ENCODE data around the gene TUBA3E.

The TUBA3E gene

DNA sequence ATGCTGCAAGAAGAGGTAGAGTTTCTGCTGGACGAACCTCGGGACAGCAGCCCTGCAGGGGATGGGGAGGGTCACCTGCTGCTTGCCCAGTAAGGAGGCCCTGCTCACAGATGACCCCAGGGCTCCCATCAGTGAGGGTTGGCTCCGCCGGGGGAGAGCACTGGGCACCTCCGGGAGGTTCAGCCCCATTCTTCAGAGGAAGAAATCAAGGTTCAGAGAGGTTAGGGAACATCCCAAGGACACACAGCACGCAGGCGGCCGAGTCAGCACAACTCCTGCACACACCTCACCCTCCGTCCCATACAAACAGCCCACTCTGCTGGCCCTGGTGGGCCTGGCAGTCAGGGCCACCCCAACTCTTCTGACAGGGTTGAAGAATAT is 41.6 kb downstream of the TUBA3E start:
- TF ChIP-seq TEAD4 (IDR thresholded peaks at IDR 0.05) = no peak
- TF ChIP-seq CEBPB (IDR thresholded peaks at IDR 0.05) = no peak
- TF ChIP-seq TAF1 (IDR thresholded peaks at IDR 0.05; ENCODE audit: low read depth) = no peak
- TF ChIP-seq, protein P1, sequence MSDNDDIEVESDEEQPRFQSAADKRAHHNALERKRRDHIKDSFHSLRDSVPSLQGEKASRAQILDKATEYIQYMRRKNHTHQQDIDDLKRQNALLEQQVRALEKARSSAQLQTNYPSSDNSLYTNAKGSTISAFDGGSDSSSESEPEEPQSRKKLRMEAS (IDR thresholded peaks at IDR 0.05) = no peak
- TF ChIP-seq CREB1 (IDR thresholded peaks at IDR 0.05; ENCODE audit: low read depth) = no peak
- TF ChIP-seq TCF12 (IDR thresholded peaks at IDR 0.05; ENCODE audit: low read depth) = no peak

DNA sequence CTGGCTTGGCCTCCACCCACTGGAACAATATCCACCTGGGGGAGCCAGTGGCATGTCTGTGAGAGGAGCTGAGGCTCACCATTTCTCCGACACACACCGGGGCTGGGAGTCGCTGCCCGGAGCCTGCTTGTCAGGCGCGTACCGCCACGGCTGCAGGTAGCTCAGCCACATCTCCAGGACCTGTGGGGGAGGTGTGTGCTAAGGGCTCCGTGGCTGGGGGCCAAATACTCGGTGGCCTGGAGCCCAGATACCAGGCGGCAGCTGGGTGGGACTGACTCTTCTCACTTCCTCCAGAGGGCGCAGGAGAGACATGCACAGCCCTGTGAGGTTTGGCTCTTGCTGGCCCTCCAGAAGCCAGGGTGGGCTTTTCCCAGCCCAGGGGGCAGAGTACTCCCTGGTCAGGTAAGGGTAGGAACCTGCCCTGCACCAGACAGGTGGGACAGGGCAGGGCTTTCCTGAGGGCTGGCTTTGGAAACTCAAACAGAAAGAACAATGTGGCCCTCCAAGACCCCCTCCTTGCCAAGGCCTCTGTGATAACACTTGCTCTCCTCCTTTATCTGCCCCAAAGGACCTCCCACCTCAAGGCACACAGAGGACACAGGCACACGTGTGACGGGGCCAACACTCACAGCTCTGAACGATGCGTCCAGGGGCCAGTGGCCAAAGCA is 42.1 kb downstream of the TUBA3E start:
- TF ChIP-seq ZBTB7A (IDR thresholded peaks at IDR 0.05; ENCODE audit: low read depth) (0 out of 2 replicates have a peak, but pooled peaks have one; percentile 41), TCF12 (IDR thresholded peaks at IDR 0.05; ENCODE audit: low read depth) (peak; percentile 34; the same call in 1 of the 2 replicates), NFIC (IDR thresholded peaks at IDR 0.05) (peak; percentile 83), RAD21 (IDR thresholded peaks at IDR 0.05; ENCODE audit: low read depth) (peak; percentile 63), YY1 (IDR thresholded peaks at IDR 0.05; ENCODE audit: low read depth) (0 out of 2 replicates have a peak, but pooled peaks have one; percentile 31), TEAD4 (IDR thresholded peaks at IDR 0.05) (peak; percentile 56)

DNA sequence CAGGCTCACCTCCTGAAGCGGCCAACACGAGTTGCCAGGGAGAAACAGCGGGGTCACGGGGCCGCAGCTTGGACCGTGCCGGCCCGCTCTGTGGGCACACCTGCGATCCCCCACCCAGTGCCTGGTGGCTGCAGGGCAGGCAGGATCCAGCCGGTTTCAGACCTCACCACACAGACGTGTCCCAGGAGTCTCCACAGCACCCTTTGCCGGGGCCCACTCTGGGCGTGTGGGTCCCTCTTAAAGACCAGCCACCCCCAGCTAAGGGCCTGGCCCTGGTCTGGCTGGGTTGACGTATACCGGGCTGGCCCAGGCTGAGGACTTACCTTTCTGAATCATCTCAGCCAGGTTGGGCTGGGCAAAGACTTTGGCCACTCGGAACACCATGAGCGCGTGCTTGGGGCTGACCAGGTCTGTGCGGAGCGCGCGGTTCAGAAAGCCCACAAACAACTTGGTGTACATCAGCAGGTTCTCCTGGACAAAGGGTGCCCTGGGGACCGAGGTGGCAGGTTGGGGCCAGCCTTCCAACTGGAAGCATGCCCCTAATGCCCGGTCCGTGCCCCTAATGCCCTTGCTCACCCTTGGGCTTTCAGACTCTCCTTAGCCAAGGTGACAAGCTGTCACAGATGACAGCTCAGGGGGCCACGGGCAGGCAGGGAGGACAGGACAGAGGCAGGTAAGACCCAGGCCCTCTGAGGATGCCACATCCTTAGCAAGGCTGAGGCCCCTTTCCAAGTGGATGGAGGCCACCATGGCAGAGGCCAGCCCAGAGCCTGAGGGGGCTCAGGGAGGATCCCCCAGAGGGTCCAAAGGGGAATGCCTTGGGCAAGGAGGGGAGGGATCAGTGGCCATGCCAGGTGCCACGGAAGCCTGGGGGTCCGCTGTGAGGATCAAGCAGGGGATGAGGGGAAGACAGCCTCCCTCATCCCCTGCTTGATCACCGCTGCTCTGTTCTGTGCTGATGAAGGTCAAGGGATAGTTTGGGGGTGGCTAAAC is 43.2 kb downstream of the TUBA3E start:
- no peak for TF ChIP-seq TEAD4 (IDR thresholded peaks at IDR 0.05)
- no peak for TF ChIP-seq CEBPB (IDR thresholded peaks at IDR 0.05)

DNA sequence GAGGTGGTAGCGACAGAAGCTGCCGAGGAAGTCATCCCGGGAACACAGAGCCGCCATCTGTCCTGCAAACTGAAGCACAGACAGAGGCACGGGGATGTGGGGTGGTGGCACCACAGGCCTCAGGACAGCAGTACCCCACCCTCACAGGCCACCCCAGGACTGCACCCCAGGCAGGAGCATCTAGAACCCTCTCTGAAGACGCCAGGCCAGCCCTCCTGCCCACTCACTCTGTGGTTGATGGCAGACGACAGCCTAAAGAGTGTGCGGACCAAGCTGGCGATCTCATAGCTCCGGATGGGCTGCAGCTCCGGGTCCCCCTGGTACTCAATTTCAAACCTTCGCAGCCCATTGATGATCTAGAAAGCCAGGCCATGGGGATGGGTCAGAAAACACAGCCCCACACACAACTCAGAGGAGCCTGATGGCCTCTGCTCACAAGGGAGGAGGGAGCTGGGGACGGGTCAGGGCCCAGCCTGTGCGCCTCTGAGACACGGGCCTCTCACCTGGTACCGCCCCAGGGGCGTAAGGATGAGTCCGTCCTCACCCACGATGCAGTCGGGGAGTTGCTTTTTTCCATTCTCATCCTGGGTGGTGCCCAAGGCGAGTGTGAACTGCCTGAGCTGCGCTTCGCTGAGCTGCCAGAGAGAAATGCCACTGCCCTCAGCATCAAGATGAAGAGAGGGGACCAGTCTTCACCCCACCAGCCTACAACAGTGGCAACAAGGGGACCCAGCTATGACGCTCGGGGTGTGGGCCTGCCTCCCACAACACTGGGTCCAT is 45.2 kb downstream of the TUBA3E start:
- no peak for TF ChIP-seq CEBPB (IDR thresholded peaks at IDR 0.05)
- no peak for TF ChIP-seq YY1 (IDR thresholded peaks at IDR 0.05; ENCODE audit: low read depth)
- no peak for TF ChIP-seq ZBTB7A (IDR thresholded peaks at IDR 0.05; ENCODE audit: low read depth)

DNA sequence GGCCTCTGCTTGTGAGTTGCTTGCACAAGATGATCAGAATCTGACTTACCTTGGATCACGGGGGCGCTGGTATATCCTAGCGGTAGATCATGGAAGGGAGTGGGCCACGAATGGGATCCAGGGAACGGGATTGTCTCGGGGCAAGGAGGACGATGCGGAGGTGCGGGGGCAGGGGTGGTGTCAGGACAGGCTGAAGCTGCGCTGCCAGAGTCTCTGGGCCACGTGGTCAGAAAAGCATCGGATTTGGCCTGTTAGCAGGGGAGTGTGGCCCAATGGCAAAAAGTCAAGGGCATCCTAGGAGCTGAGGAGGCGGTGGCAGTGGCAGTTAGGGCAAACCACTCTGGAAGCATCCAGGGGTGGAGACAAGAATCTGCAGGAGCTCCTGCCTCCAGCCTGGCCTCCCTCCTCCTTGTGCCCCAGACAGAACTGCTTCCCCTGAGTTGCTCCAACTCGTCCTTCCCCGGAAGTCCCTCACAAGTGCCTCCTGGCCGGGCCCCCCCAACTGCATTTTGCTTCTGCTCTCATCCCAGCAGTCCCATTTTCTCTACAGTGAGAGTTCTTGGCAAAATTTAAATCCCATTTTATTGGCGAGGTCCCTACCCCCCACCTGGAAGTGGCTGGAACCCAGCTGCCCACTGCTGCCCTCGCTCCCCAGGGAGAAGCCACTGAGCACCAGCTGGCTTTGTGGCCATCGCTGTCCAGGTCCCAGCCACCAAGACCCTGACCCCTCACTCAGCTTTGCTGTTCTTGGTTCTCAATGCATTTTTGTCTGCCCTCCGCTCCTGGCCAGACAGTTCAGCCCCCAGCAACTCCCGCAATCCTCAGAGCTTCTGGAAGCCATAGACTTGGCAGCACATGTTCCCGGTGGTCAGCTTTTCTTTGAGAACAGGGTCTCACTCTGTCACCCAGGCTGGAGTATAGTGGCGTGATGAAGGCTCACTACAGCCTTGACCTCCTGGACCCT is 47.8 kb downstream of the TUBA3E start:
- TF ChIP-seq TEAD4 (IDR thresholded peaks at IDR 0.05) (no peak), FOXM1 (IDR thresholded peaks at IDR 0.05; ENCODE audit: borderline replicate concordance, low read depth) (no peak), RAD21 (IDR thresholded peaks at IDR 0.05; ENCODE audit: low read depth) (no peak)
- TF ChIP-seq, protein P1 (IDR thresholded peaks at IDR 0.05) = no peak

DNA sequence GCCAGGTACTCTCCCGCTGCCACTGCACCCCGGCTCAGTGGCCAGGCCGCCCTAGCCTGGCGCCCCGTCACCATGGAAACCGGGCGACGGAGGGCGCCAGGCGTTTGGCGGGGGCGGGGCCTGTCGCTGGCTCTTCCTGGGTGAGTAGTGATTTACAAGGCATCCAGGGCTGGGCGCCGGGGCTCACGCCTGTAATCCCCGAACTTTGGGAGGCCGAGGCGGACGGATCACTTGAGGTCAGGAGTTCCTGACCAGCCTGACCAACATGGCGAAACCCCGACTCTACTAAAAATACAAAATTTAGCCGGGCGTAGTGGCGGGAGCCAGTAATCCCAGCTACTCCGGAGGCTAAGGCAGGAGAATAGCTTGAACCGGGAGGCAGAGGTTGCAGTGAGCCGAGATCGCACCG is 53.2 kb downstream of the TUBA3E start, which contains the start of gene CCDC74B:
Gene CCDC74B (minus strand): TSS at position 107 of the 409 bp plus-strand sequence. CDS start 116 bp downstream, outside the sequence.
- TF ChIP-seq TAF1 (IDR thresholded peaks at IDR 0.05; ENCODE audit: low read depth) = 0 out of 2 replicates have a peak, but pooled peaks have one; percentile 12

Data from Ishikawa (cell line).